MCF 10A (cell line): ENCODE results near the gene DCAF15. TPM values are rescaled to one million over a fixed set of nuclear protein-coding genes. Genes with fewer than 3 reads are reported as not detected.

Experiments used
- BruUV-seq: library from RNA; stranded (reverse); fragments of 400-500 nt; replicated peaks from 2 replicates; lab custom pipeline; 2021; lab: Mats Ljungman, UMichigan
- CTCF ChIA-PET: fragments of 300-600 bp; sonication (Branson Sonifier 250); formaldehyde crosslinking; extraction: SDS; loops from one replicate; lab custom pipeline; 2021; ENCODE audit warnings: antibody characterized with exemption, inconsistent platforms; lab: Yijun Ruan, JAX
- POLR2A ChIA-PET: fragments of 300-600, 350-650 bp; sonication (Branson Sonifier 250); formaldehyde crosslinking; extraction: SDS; loops from one replicate; lab custom pipeline; 2020; ENCODE audit warnings: antibody characterized with exemption, inconsistent platforms; lab: Yijun Ruan, JAX
- DNase-seq: peaks from one replicate; pipeline ENCODE4 v3.0.0-alpha.2; 2018; ENCODE audit not compliant: unreplicated experiment
- H3K27ac Mint-ChIP-seq: one replicate; pipeline ENCODE4 v1.8.0; 2022; ENCODE audit warnings: mild to moderate bottlenecking, low read depth, mixed read lengths; ENCODE audit not compliant: unreplicated experiment
- H3K27me3 Mint-ChIP-seq: one replicate; pipeline ENCODE4 v1.8.0; 2022; ENCODE audit warnings: mixed read lengths; ENCODE audit not compliant: insufficient read depth, unreplicated experiment
- H3K36me3 Mint-ChIP-seq: one replicate; pipeline ENCODE4 v1.8.0; 2022; ENCODE audit warnings: mild to moderate bottlenecking, moderate library complexity, mixed read lengths; ENCODE audit not compliant: insufficient read depth, unreplicated experiment
- H3K4me1 Mint-ChIP-seq: one replicate; pipeline ENCODE4 v1.8.0; 2022; ENCODE audit warnings: mixed read lengths; ENCODE audit not compliant: insufficient read depth, unreplicated experiment
- H3K4me3 Mint-ChIP-seq: one replicate; pipeline ENCODE4 v1.8.0; 2022; ENCODE audit warnings: mild to moderate bottlenecking, moderate library complexity, mixed read lengths; ENCODE audit not compliant: unreplicated experiment
- H3K9me3 Mint-ChIP-seq: one replicate; pipeline ENCODE4 v1.8.0; 2022; ENCODE audit warnings: mixed read lengths; ENCODE audit not compliant: unreplicated experiment
- CTCF ChIP-seq: fragments of 200-600 bp; IDR thresholded peaks from one replicate; pipeline ENCODE4 v1.8.0; 2022; ENCODE audit warnings: antibody characterized with exemption, mild to moderate bottlenecking; ENCODE audit not compliant: unreplicated experiment
- intact Hi-C: fragments of 100-400 bp; cut with micrococcal nuclease; formaldehyde crosslinking; loops from 2 replicates; pipeline ENCODE4 v1.14.1; 2022
- total RNA-seq: library from RNA; stranded (reverse); gene quantifications from 2 replicates; pipeline ENCODE4 v1.2.3, GENCODE V29; 2022

The DCAF15 gene
- total RNA-seq, 1 experiment from 2014 or later, result 19.3 TPM

GRCh38 chr19:13930402-13930801 is 21.9 kb upstream of the DCAF15 start:
- no peaks in the 10 kb centered on the region for H3K4me1 Mint-ChIP-seq
- no peaks in the 10 kb centered on the region for H3K27me3 Mint-ChIP-seq
- no TSS peak for BruUV-seq

GRCh38 chr19:13931391-13932148 is 20.7 kb upstream of the DCAF15 start:
- no peak overlapping the region for H3K27ac Mint-ChIP-seq
- POLR2A ChIA-PET, result interaction anchor here (1.1 kb wide), 1 partner anchor 24 kb away, joined by 3 read pairs; no protein-coding TSS in a partner anchor
- no peaks in the 10 kb centered on the region for H3K9me3 Mint-ChIP-seq

More at GRCh38 chr19:13930402-13930801, 21.9 kb upstream of the DCAF15 start:
- Mint-ChIP-seq H3K9me3 (no peaks in the 10 kb centered on the region), H3K27ac (no peak overlapping the region), H3K36me3 (peaks cover 25% of the 10 kb centered on the region), H3K4me3 (no peak overlapping the region)
- no peak for DNase-seq
- intact Hi-C loops, result no loop called here
- CTCF ChIA-PET, result no interaction called here
- POLR2A ChIA-PET, result no interaction called here
- no peak for TF ChIP-seq CTCF

GRCh38 chr19:13932149-13932637 is 20.1 kb upstream of the DCAF15 start:
- DNase-seq, result no peak
- ChIA-PET POLR2A (interaction anchor here (0.7 to 1.2 kb wide), 3 partner anchors 16 to 43 kb away, joined by 3 read pairs; no protein-coding TSS in a partner anchor), CTCF (interaction anchor here (0.8 kb wide), 1 partner anchor 51 kb away, joined by 5 read pairs; no protein-coding TSS in a partner anchor)
- Mint-ChIP-seq H3K36me3 (peaks cover 17% of the 10 kb centered on the region), H3K4me3 (no peak overlapping the region), H3K27ac (no peak overlapping the region), H3K27me3 (peaks cover 4% of the 10 kb centered on the region), H3K4me1 (peaks cover under 1% of the 10 kb centered on the region), H3K9me3 (no peaks in the 10 kb centered on the region)
- no TSS peak for BruUV-seq
- no peak for TF ChIP-seq CTCF
- intact Hi-C loops, result no loop called here

More at GRCh38 chr19:13931391-13932148, 20.7 kb upstream of the DCAF15 start:
- DNase-seq, result no peak
- TF ChIP-seq CTCF, result no peak
- no peaks in the 10 kb centered on the region for H3K4me1 Mint-ChIP-seq
- no peak overlapping the region for H3K4me3 Mint-ChIP-seq
- H3K36me3 Mint-ChIP-seq, result peaks cover 17% of the 10 kb centered on the region
- BruUV-seq, result no TSS peak
- H3K27me3 Mint-ChIP-seq, result no peaks in the 10 kb centered on the region
- CTCF ChIA-PET, result no interaction called here
- intact Hi-C loops, result no loop called here

- no peak for TF ChIP-seq CTCF
- DNase-seq, result no peak
- no peaks in the 10 kb centered on the region for H3K9me3 Mint-ChIP-seq
- H3K4me1 Mint-ChIP-seq, result peaks cover 6% of the 10 kb centered on the region
- POLR2A ChIA-PET, result interaction anchor here (0.7 to 1.4 kb wide), 3 partner anchors 17 to 43 kb away, joined by 3 to 4 read pairs (median 3); partner anchors contain the start of gene DCAF15
- no peak overlapping the region for H3K27ac Mint-ChIP-seq
- H3K27me3 Mint-ChIP-seq, result peaks cover 11% of the 10 kb centered on the region
- intact Hi-C loops, result no loop called here
- CTCF ChIA-PET, result interaction anchor here (0.8 kb wide), 1 partner anchor 52 kb away, joined by 5 read pairs; no protein-coding TSS in a partner anchor
- H3K36me3 Mint-ChIP-seq, result peaks cover 17% of the 10 kb centered on the region
- BruUV-seq, result no TSS peak
- no peak overlapping the region for H3K4me3 Mint-ChIP-seq
Measured at GRCh38 chr19:13932911-13933393, 19.4 kb upstream of the DCAF15 start.
